ENCODE data around the gene FBXL3.
A peak's percentile ranks its signal among the peaks of the same experiment; 100 is the strongest.

Gene FBXL3

GRCh38 chr13:77026861-77027621 lies at the start of gene FBXL3:
FBXL3 (minus strand) TSS chr13:77027159; CDS start chr13:77021860, 5,299 bp downstream.
- peak; percentile 68 for TF ChIP-seq POLR2A (IDR thresholded peaks at IDR 0.05; ENCODE audit: low read depth, low read length)
- DNase-seq (ENCODE audit: insufficient read length, low spot score) (peak; percentile 58), FAIRE-seq (peak; percentile 52)

GRCh38 chr13:77067519-77067918 lies 40.6 kb upstream of the FBXL3 start:
- FAIRE-seq (no peak), DNase-seq (ENCODE audit: insufficient read length, low spot score) (no peak)
- no peak for TF ChIP-seq POLR2A (IDR thresholded peaks at IDR 0.05; ENCODE audit: low read depth, low read length)

GRCh38 chr13:77065461-77066147 lies 38.6 kb upstream of the FBXL3 start:
- no peak for TF ChIP-seq POLR2A (IDR thresholded peaks at IDR 0.05; ENCODE audit: low read depth, low read length)
- DNase-seq (ENCODE audit: insufficient read length, low spot score), result no peak
- FAIRE-seq, result no peak

- FAIRE-seq, result no peak
- no peak for DNase-seq (ENCODE audit: insufficient read length, low spot score)
- no peak for TF ChIP-seq POLR2A (IDR thresholded peaks at IDR 0.05; ENCODE audit: low read depth, low read length)
Measured at GRCh38 chr13:77062097-77062496, 35.1 kb upstream of the FBXL3 start.

GRCh38 chr13:77061362-77061761 lies 34.4 kb upstream of the FBXL3 start:
- TF ChIP-seq POLR2A (IDR thresholded peaks at IDR 0.05; ENCODE audit: low read depth, low read length), result no peak
- no peak for DNase-seq (ENCODE audit: insufficient read length, low spot score)
- no peak for FAIRE-seq

GRCh38 chr13:77056886-77057285 lies 29.9 kb upstream of the FBXL3 start:
- TF ChIP-seq POLR2A (IDR thresholded peaks at IDR 0.05; ENCODE audit: low read depth, low read length), result no peak
- FAIRE-seq (no peak), DNase-seq (ENCODE audit: insufficient read length, low spot score) (no peak)

GRCh38 chr13:77056382-77056781 lies 29.4 kb upstream of the FBXL3 start:
- no peak for DNase-seq (ENCODE audit: insufficient read length, low spot score)
- no peak for TF ChIP-seq POLR2A (IDR thresholded peaks at IDR 0.05; ENCODE audit: low read depth, low read length)
- no peak for FAIRE-seq

GRCh38 chr13:77055158-77055557 lies 28.2 kb upstream of the FBXL3 start:
- FAIRE-seq (no peak), DNase-seq (ENCODE audit: insufficient read length, low spot score) (no peak)
- no peak for TF ChIP-seq POLR2A (IDR thresholded peaks at IDR 0.05; ENCODE audit: low read depth, low read length)

- DNase-seq (ENCODE audit: insufficient read length, low spot score) (no peak), FAIRE-seq (no peak)
- no peak for TF ChIP-seq POLR2A (IDR thresholded peaks at IDR 0.05; ENCODE audit: low read depth, low read length)
Measured at GRCh38 chr13:77053192-77053591, 26.2 kb upstream of the FBXL3 start.

GRCh38 chr13:77048681-77049080 lies 21.7 kb upstream of the FBXL3 start:
- DNase-seq (ENCODE audit: insufficient read length, low spot score) (no peak), FAIRE-seq (peak; percentile 58)
- TF ChIP-seq POLR2A (IDR thresholded peaks at IDR 0.05; ENCODE audit: low read depth, low read length), result no peak

- FAIRE-seq (no peak), DNase-seq (ENCODE audit: insufficient read length, low spot score) (no peak)
- TF ChIP-seq POLR2A (IDR thresholded peaks at IDR 0.05; ENCODE audit: low read depth, low read length), result no peak
Measured at GRCh38 chr13:77047649-77048343, 20.8 kb upstream of the FBXL3 start.

- DNase-seq (ENCODE audit: insufficient read length, low spot score) (no peak), FAIRE-seq (no peak)
- TF ChIP-seq POLR2A (IDR thresholded peaks at IDR 0.05; ENCODE audit: low read depth, low read length), result no peak
Measured at GRCh38 chr13:77042566-77043177, 15.7 kb upstream of the FBXL3 start.

- TF ChIP-seq POLR2A (IDR thresholded peaks at IDR 0.05; ENCODE audit: low read depth, low read length), result no peak
- no peak for FAIRE-seq
- no peak for DNase-seq (ENCODE audit: insufficient read length, low spot score)
Measured at GRCh38 chr13:77040835-77041234, 13.9 kb upstream of the FBXL3 start.

GRCh38 chr13:77040076-77040475 lies 13.1 kb upstream of the FBXL3 start:
- DNase-seq (ENCODE audit: insufficient read length, low spot score) (no peak), FAIRE-seq (no peak)

More at GRCh38 chr13:77040076-77040475, 13.1 kb upstream of the FBXL3 start:
- TF ChIP-seq POLR2A (IDR thresholded peaks at IDR 0.05; ENCODE audit: low read depth, low read length), result no peak
